NCI-H1436 (cell line): ENCODE measurements around the gene CHST8.
A peak's percentile ranks its signal among the peaks of the same experiment; 100 is the strongest.

Source experiments
- DNase-seq: peaks from one replicate; lab custom pipeline; 2025; lab: John Stamatoyannopoulos, UW

Gene CHST8

GRCh38 chr19:33769208-33769607, 147.5 kb downstream of the CHST8 start:
- no peak for DNase-seq

- no peak for DNase-seq
Observed at GRCh38 chr19:33770107-33770506, 148.4 kb downstream of the CHST8 start.

GRCh38 chr19:33771384-33772101, 149.8 kb downstream of the CHST8 start:
- peak; percentile 69 for DNase-seq

- no peak for DNase-seq
Observed at GRCh38 chr19:33772102-33772857, 150.5 kb downstream of the CHST8 start.

GRCh38 chr19:33772858-33773180, 151.1 kb downstream of the CHST8 start:
- no peak for DNase-seq

- DNase-seq: no peak
Observed at GRCh38 chr19:33773704-33774624, 152.2 kb downstream of the CHST8 start.

- no peak for DNase-seq
Observed at GRCh38 chr19:33774751-33775150, 153.0 kb downstream of the CHST8 start.

GRCh38 chr19:33775731-33776487, 154.2 kb downstream of the CHST8 start:
- DNase-seq: no peak

GRCh38 chr19:33777351-33777750, 155.6 kb downstream of the CHST8 start:
- DNase-seq: no peak

- no peak for DNase-seq
Observed at GRCh38 chr19:33777753-33778088, 156.0 kb downstream of the CHST8 start.

GRCh38 chr19:33778089-33778791, 156.5 kb downstream of the CHST8 start:
- DNase-seq: peak; percentile 68

GRCh38 chr19:33779849-33780248, 158.1 kb downstream of the CHST8 start:
- no peak for DNase-seq

- DNase-seq: no peak
Observed at GRCh38 chr19:33780251-33780650, 158.5 kb downstream of the CHST8 start.

GRCh38 chr19:33780746-33781145, 159.0 kb downstream of the CHST8 start:
- no peak for DNase-seq

- no peak for DNase-seq
Observed at GRCh38 chr19:33781415-33781935, 159.7 kb downstream of the CHST8 start.

- DNase-seq: no peak
Observed at GRCh38 chr19:33781996-33782395, 160.2 kb downstream of the CHST8 start.

- no peak for DNase-seq
Observed at GRCh38 chr19:33784432-33784831, 162.7 kb downstream of the CHST8 start.

GRCh38 chr19:33785795-33786194, 164.0 kb downstream of the CHST8 start:
- no peak for DNase-seq

GRCh38 chr19:33788676-33789075, 166.9 kb downstream of the CHST8 start:
- no peak for DNase-seq

- no peak for DNase-seq
Observed at GRCh38 chr19:33789344-33789743, 167.6 kb downstream of the CHST8 start.
